ENCODE data around the gene NR1D2. TPM values are rescaled to one million over a fixed set of nuclear protein-coding genes. Genes with fewer than 3 reads are reported as not detected.
"Not testable (repeated sequence)": the region's sequence is repeated elsewhere in the genome, so short reads cannot be mapped to it uniquely, and the experiment has no call there.

The NR1D2 gene
- 1.6 TPM for polyA plus RNA-seq (2012; ENCODE audit: low read depth, missing spikeins)

GRCh38 chr3:23944861-23945662 lies at the start of gene NR1D2:
Gene NR1D2 (plus strand): TSS chr3:23945286. CDS start chr3:23945579, 293 bp downstream.
- FAIRE-seq (peak; percentile 93), DNase-seq (ENCODE audit: insufficient read length, low spot score) (peak; percentile 79)
- no peak for TF ChIP-seq POLR2A (IDR thresholded peaks at IDR 0.05; ENCODE audit: low read depth, low read length)
- TF ChIP-seq POLR2AphosphoS5 (IDR thresholded peaks at IDR 0.05; ENCODE audit: low read depth, low read length), result no peak

GRCh38 chr3:23900744-23901143 lies 44.3 kb upstream of the NR1D2 start:
- FAIRE-seq (no peak), DNase-seq (ENCODE audit: insufficient read length, low spot score) (no peak)
- TF ChIP-seq TAF1 (IDR thresholded peaks at IDR 0.05; ENCODE audit: low read depth, low read length), result no peak
- no peak for TF ChIP-seq PAX5 (IDR thresholded peaks at IDR 0.05; ENCODE audit: insufficient read depth, low read length, severe bottlenecking)
- TF ChIP-seq POLR2AphosphoS5 (IDR thresholded peaks at IDR 0.05; ENCODE audit: low read depth, low read length), result no peak
- TF ChIP-seq POLR2A (IDR thresholded peaks at IDR 0.05; ENCODE audit: low read depth, low read length), result no peak
- no peak for TF ChIP-seq SPI1 (IDR thresholded peaks at IDR 0.05; ENCODE audit: low read depth, low read length)
- no peak for TF ChIP-seq POU2F2 (IDR thresholded peaks at IDR 0.05; ENCODE audit: low read depth, low read length)

DNA sequence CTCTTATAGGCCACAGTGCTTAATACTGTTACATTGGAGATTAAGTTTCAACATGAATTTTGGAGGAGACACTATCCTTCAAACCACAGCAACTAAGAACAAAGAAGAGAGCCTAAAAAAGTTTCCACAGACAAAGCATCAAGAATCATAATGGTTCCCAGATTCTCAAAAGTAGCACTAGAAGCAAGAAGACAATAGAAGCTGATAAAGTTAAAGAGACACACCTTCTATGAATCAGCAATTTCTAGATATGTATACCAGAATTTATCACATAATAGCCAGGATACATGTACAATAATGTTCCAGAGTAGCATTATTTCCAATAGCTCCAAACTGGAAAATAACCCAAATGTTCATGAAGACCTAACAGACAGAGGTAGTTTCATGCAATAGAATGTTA lies 40.5 kb upstream of the NR1D2 start:
- FAIRE-seq (no peak), DNase-seq (ENCODE audit: insufficient read length, low spot score) (no peak)
- TF ChIP-seq POLR2A (IDR thresholded peaks at IDR 0.05; ENCODE audit: low read depth, low read length), result no peak
- no peak for TF ChIP-seq PAX5 (IDR thresholded peaks at IDR 0.05; ENCODE audit: insufficient read depth, low read length, severe bottlenecking)
- no peak for TF ChIP-seq POU2F2 (IDR thresholded peaks at IDR 0.05; ENCODE audit: low read depth, low read length)
- TF ChIP-seq SPI1 (IDR thresholded peaks at IDR 0.05; ENCODE audit: low read depth, low read length), result no peak
- no peak for TF ChIP-seq POLR2AphosphoS5 (IDR thresholded peaks at IDR 0.05; ENCODE audit: low read depth, low read length)
- TF ChIP-seq TAF1 (IDR thresholded peaks at IDR 0.05; ENCODE audit: low read depth, low read length), result no peak

DNA sequence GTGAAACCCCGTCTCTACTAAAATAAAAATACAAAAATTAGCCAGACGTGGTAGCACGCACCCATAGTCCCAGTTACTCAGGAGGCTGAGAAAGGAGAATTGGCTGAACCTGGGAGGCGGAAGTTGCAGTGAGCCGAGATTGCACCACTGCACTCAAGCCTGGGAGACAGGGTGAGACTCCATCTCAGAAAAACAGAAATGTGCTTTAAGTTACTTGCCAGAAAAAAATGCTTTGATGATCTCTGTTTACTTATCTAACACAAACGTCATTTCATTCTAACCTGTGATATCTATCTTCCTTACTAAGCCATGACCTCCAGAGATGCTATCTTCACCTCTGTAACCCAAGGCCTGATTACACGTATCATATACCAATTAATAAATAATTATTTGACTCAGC lies 35.7 kb upstream of the NR1D2 start:
- FAIRE-seq (no peak), DNase-seq (ENCODE audit: insufficient read length, low spot score) (no peak)
- TF ChIP-seq PAX5 (IDR thresholded peaks at IDR 0.05; ENCODE audit: insufficient read depth, low read length, severe bottlenecking), result no peak
- TF ChIP-seq SPI1 (IDR thresholded peaks at IDR 0.05; ENCODE audit: low read depth, low read length), result no peak
- TF ChIP-seq POLR2AphosphoS5 (IDR thresholded peaks at IDR 0.05; ENCODE audit: low read depth, low read length), result no peak
- no peak for TF ChIP-seq POU2F2 (IDR thresholded peaks at IDR 0.05; ENCODE audit: low read depth, low read length)
- no peak for TF ChIP-seq POLR2A (IDR thresholded peaks at IDR 0.05; ENCODE audit: low read depth, low read length)
- no peak for TF ChIP-seq TAF1 (IDR thresholded peaks at IDR 0.05; ENCODE audit: low read depth, low read length)

DNA sequence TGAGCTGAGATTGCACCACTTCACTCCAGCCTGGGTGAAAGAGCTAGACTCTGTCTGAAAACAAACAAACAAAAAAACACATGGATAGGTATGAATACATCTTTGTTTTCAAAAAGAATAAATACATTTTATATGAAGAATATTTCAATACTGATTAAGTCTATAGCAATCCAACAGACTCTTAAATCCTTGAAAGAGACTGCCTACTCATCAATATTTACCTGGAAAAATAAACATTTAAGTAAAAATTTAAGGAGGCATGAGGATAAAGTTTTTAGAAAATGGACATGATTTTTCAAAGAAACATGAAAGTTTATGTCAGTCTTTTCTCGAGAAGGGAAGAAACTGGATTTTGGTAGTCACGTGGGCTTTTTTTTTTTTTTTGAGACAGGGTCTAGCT lies 33.7 kb upstream of the NR1D2 start:
- TF ChIP-seq SPI1 (IDR thresholded peaks at IDR 0.05; ENCODE audit: low read depth, low read length) (no peak), POU2F2 (IDR thresholded peaks at IDR 0.05; ENCODE audit: low read depth, low read length) (no peak), PAX5 (IDR thresholded peaks at IDR 0.05; ENCODE audit: insufficient read depth, low read length, severe bottlenecking) (no peak), POLR2A (IDR thresholded peaks at IDR 0.05; ENCODE audit: low read depth, low read length) (no peak), TAF1 (IDR thresholded peaks at IDR 0.05; ENCODE audit: low read depth, low read length) (no peak), POLR2AphosphoS5 (IDR thresholded peaks at IDR 0.05; ENCODE audit: low read depth, low read length) (no peak)
- DNase-seq (ENCODE audit: insufficient read length, low spot score) (no peak), FAIRE-seq (no peak)

DNA sequence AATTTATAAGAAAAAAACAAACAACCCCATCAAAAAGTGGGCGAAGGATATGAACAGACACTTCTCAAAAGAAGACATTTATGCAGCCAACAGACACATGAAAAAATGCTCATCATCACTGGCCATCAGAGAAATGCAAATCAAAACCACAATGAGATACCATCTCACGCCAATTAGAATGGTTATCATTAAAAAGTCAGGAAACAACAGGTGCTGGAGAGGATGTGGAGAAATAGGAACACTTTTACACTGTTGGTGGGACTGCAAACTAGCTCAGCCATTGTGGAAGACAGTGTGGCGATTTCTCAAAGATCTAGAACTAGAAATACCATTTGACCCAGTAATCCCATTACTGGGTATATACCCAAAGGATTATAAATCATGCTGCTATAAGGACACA lies 32.8 kb upstream of the NR1D2 start:
- not testable (repeated sequence) for DNase-seq (ENCODE audit: insufficient read length, low spot score); FAIRE-seq

GRCh38 chr3:23913182-23913581 lies 31.9 kb upstream of the NR1D2 start:
- FAIRE-seq (no peak), DNase-seq (ENCODE audit: insufficient read length, low spot score) (no peak)
- TF ChIP-seq SPI1 (IDR thresholded peaks at IDR 0.05; ENCODE audit: low read depth, low read length) (no peak), POLR2A (IDR thresholded peaks at IDR 0.05; ENCODE audit: low read depth, low read length) (no peak)

- TF ChIP-seq POU2F2 (IDR thresholded peaks at IDR 0.05; ENCODE audit: low read depth, low read length), result no peak
- no peak for TF ChIP-seq SPI1 (IDR thresholded peaks at IDR 0.05; ENCODE audit: low read depth, low read length)
- no peak for FAIRE-seq
- no peak for DNase-seq (ENCODE audit: insufficient read length, low spot score)
Observed at GRCh38 chr3:23913873-23914743, 31.0 kb upstream of the NR1D2 start.

GRCh38 chr3:23915537-23916108 lies 29.5 kb upstream of the NR1D2 start:
- DNase-seq (ENCODE audit: insufficient read length, low spot score) (no peak), FAIRE-seq (no peak)
- TF ChIP-seq PAX5 (IDR thresholded peaks at IDR 0.05; ENCODE audit: insufficient read depth, low read length, severe bottlenecking) (no peak), TAF1 (IDR thresholded peaks at IDR 0.05; ENCODE audit: low read depth, low read length) (no peak), SPI1 (IDR thresholded peaks at IDR 0.05; ENCODE audit: low read depth, low read length) (no peak), POLR2A (IDR thresholded peaks at IDR 0.05; ENCODE audit: low read depth, low read length) (no peak), POU2F2 (IDR thresholded peaks at IDR 0.05; ENCODE audit: low read depth, low read length) (no peak), POLR2AphosphoS5 (IDR thresholded peaks at IDR 0.05; ENCODE audit: low read depth, low read length) (no peak)

Measured in GM12891 (cell line).